Ureter (tissue), 1 donor: ENCODE measurements around the gene NDUFB3. TPM values are rescaled to one million over a fixed set of nuclear protein-coding genes. Genes with fewer than 3 reads are reported as not detected.
"Not testable (repeated sequence)": the region's sequence is repeated elsewhere in the genome, so short reads cannot be mapped to it uniquely, and the experiment has no call there.

Experiments used
- DNase-seq: peaks from one replicate; pipeline ENCODE4 v3.0.0-alpha.2; 2020; ENCODE audit warnings: low spot score
- total RNA-seq: library from RNA; stranded (reverse); gene quantifications from one replicate; pipeline ENCODE4 v1.2.4, GENCODE V29; 2023
- donor health status: DM: yes; HTN: yes; CAD: no.

The NDUFB3 gene
- total RNA-seq, 1 donor from 2014 or later: 83.9 TPM

DNA sequence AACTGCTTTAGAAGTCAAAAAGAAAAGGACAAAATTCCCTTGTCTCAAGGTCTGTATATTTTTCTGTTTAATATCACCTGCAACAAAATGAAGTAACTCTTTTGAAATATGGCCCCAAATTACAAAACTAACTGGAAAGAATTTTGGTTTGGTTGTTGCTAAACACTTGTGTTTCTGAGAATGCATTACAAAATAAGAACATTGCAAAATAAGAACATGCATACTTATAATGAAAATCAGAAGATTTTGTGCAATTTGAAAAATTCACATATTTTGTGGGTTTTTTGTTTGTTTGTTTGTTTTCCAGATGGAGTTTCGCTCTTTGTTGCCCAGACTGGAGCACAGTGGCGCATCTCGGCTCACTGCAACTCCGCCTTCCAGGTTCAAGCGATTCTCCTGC is 21.8 kb downstream of the NDUFB3 start:
- DNase-seq: no peak

DNA sequence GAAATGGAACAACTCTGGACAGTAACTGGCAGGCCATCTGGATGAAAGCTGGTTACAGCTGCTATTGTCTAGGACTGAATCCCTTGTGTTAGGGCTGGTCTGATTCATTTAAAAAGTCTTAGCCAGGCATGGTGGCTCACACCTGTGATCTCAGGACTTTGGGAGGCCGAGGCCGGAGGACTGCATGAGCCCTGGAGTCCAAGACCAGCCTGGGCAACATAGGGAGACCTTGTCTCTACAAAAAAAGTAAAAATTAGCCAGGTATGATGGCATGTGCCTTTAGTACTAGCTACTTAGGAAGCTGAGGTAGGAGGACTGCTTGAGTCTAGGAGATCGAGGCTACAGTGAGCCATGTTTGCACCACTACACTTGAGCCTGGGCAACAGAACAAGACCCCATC is 28.7 kb downstream of the NDUFB3 start:
- DNase-seq: no peak

- no peak for DNase-seq
Measured at GRCh38 chr2:201105759-201106158, 34.0 kb downstream of the NDUFB3 start.

- no peak for DNase-seq
Measured at GRCh38 chr2:201107624-201108023, 35.8 kb downstream of the NDUFB3 start.

- no peak for DNase-seq
Measured at GRCh38 chr2:201108341-201108740, 36.5 kb downstream of the NDUFB3 start.

DNA sequence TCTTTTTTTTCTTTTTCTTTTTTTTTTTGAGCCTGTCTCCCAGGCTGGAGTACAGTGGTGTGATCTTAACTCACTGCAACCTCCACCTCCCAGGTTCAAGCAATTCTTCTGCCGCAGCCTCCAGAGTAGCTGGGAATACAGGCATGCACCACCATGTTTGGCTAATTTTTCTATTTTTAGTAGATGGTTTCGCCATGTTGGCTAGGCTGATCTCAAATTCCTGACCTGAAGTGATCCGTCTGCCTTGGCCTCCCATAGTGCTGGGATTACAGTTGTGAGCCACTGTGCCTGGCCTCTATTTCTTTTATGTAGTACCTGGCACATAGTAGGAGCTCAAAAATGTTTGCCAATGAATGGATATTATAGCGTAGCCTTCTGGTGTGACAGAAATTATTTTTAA is 37.4 kb downstream of the NDUFB3 start:
- DNase-seq: no peak

- DNase-seq: no peak
Measured at GRCh38 chr2:201110615-201111014, 38.8 kb downstream of the NDUFB3 start.

- no peak for DNase-seq
Measured at GRCh38 chr2:201111096-201111495, 39.3 kb downstream of the NDUFB3 start.

DNA sequence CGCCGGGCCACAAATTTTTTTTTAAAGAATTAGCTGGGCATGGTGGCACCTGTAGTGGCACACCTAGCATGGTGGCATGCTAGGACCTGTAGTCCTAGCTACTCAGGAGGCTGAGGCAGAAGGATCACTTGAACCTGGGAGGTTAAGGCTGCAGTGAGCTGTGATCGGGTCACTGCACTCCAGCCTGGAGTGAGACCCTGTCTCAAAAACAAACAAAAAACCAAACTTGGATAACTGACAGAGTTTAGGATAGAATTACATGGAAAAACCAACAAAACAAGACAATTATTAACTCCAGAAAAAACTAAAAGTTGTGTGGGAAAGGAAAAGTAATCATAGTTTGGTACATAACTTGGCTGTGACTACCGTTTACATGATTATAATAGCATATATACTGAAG is 42.5 kb downstream of the NDUFB3 start:
- DNase-seq: no peak

DNA sequence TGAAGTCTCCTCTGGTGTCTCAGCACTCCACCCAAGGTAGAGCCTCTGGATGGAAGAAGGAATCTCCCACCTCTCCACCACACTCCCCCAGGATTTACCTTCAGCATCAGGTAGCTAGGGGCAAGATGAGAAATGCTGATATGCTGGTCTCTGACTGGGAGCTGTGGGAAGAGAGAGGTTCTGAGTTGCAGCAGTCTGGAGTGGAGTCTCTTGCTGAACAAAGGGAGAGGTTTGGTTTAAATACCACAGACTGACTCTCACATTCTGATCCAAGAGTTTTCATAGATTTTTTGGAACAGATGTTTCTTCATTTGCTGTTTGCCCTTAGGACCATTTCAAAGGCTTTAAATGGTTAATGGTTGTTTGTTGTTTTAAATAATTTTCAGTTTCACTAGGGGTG is 43.0 kb downstream of the NDUFB3 start:
- DNase-seq: no peak

GRCh38 chr2:201116115-201116958 is 44.5 kb downstream of the NDUFB3 start, which contains the start of gene CFLAR:
CFLAR (plus strand) TSS chr2:201116164; CDS start chr2:201129866, 13,702 bp downstream.
- DNase-seq: peak; percentile 82

- DNase-seq: peak; percentile 72
Measured at GRCh38 chr2:201116959-201117734, 45.3 kb downstream of the NDUFB3 start.

DNA sequence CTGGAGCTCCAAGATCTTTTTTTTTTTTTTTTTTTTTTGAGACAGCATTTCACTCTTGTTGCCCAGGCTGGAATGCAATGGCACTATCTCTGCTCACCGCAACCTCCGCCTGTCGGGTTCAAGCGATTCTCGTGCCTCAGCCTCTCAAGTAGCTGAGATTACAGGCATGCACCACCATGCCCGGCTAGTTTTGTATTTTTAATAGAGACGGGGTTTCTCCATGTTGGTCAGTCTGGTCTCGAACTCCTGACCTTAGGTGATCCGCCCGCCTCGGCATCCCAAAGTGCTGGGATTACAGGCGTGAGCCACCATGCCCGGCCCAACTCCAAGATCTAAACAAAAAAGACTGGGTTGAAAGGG is 45.9 kb downstream of the NDUFB3 start:
- not testable (repeated sequence) for DNase-seq

DNA sequence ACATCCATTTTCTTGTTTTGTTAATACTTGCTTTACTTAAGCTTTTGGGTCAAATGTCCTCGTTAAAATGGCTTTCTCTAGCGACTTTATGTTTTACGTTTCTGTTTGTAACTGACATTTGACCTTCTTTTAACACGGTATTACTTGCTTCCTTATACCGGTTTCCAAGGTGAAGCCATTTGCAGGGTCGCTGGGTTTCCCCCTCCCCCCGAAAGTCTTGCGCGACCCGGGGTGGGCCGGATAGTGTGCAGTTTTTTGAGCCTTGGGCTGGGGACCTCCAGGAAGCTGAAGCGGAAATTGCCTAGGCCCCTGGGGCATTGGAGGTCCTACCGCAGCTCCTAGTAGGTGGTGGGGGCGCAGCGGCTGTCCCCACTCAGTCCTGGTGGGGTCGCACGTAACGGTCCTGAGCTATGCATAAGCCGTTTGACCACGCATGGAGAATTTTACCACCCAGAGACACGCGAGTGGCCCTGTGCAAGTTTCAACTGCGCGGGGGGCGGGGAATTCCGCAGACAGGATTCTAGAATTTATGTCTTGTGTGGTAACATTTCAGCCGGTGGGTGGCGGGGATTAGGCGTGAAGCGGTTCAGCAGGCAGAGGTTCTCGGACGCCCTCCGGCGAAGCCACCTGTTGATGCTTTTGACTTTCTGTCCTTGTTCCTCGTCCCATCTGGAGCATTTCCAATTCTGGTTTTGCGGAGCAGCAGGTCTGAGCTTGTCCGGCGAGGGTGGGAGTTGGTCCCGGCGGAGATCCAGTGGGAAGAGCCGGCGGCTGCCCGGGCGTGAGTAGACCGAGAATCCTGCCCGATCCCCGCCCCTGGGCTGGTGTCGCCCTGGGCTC is 46.5 kb downstream of the NDUFB3 start:
- DNase-seq: peak; percentile 93

DNA sequence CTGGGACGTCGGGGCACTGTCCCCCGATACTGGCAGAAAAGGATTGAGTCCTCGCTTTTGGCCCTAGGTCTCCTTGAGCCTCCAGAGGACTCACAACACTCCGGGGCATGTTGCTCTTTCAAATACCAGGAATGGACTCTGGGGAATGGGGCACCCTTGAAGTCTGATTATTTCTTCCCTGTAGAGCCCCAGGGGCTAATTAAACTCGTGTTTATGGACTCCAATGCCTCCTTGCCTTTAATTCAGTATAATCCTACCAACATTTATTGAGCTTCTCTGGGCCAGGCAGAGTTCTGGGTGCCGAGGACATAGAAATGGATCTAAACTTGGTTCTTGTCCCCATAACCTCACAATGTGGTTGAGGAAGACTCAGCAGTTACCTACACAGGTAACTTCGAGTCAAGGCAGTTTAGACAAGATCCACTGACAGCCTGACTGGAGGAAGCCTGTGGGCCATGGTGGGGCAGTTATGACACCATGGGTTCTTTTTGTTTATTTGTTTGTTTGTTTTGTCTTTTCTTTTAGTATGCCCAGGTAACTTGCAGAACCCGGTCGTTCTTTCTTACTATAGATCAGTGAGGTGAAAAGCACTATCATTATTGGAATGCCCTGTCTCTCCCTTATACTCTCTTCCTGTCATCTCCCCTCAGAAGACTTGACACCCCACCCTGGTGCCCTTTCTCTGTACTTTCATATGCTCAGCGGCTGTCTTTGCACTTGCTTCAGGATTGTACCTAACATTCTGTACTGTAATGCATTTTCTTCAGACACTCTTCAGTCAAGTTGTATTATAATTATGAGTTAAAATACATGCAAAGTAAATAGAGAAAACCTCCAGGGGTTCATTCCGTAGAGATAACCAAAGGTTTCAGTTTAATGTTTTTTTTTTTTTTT is 47.4 kb downstream of the NDUFB3 start:
- DNase-seq: no peak

GRCh38 chr2:201122276-201122675 is 50.5 kb downstream of the NDUFB3 start:
- DNase-seq: no peak

- DNase-seq: no peak
Measured at GRCh38 chr2:201126308-201127151, 54.7 kb downstream of the NDUFB3 start.

- DNase-seq: no peak
Measured at GRCh38 chr2:201127152-201127511, 55.3 kb downstream of the NDUFB3 start.

- no peak for DNase-seq
Measured at GRCh38 chr2:201127570-201127969, 55.8 kb downstream of the NDUFB3 start.

GRCh38 chr2:201128033-201128432 is 56.2 kb downstream of the NDUFB3 start:
- no peak for DNase-seq
